Caco-2 (cell line): ENCODE measurements around the gene MCTP1. TPM values are rescaled to one million over a fixed set of nuclear protein-coding genes. Genes with fewer than 3 reads are reported as not detected.

ENCODE experiments used
- BruUV-seq: library from RNA; stranded (reverse); fragments of 400-500 nt; replicated peaks from 2 replicates; lab custom pipeline; 2021; lab: Mats Ljungman, UMichigan
- CTCF ChIA-PET: fragments of 300-600 bp; sonication (Branson Sonifier 250); formaldehyde crosslinking; loops from one replicate; lab custom pipeline; 2022; ENCODE audit warnings: antibody characterized with exemption; lab: Charles Lee
- POLR2A ChIA-PET: fragments of 300-600 bp; sonication (Branson Sonifier 250); formaldehyde crosslinking; loops from one replicate; lab custom pipeline; 2022; ENCODE audit warnings: antibody characterized with exemption; lab: Charles Lee
- DNase-seq, 2 experiments: peaks; one replicate each; pipeline versions ENCODE4 v3.0.0 to v3.0.0-alpha.2; 2020 to 2022
- H3K27me3 ChIP-seq: replicated peaks from 2 replicates; pipeline ENCODE4 v1.6.0; 2011; ENCODE audit warnings: low read length; ENCODE audit not compliant: control insufficient read depth, insufficient read depth
- H3K36me3 ChIP-seq: 2 replicates; pipeline ENCODE4 v1.5.1; 2011; ENCODE audit warnings: low read length; ENCODE audit not compliant: control insufficient read depth, insufficient read depth
- H3K4me1 ChIP-seq: fragments of 250-450 bp; sonication (Bioruptor Pico); 2 replicates; pipeline ENCODE4 v1.5.1; 2020; ENCODE audit warnings: mild to moderate bottlenecking
- H3K4me3 ChIP-seq: 2 replicates; pipeline ENCODE4 v1.5.1; 2011; ENCODE audit warnings: low read depth, mild to moderate bottlenecking, control low read depth, low read length
- H3K9me3 ChIP-seq: fragments of 250-450 bp; sonication (Bioruptor Pico); 2 replicates; pipeline ENCODE4 v1.5.1; 2020; ENCODE audit warnings: mild to moderate bottlenecking, moderate library complexity
- H3K27ac Mint-ChIP-seq: one replicate; pipeline ENCODE4 v1.8.0; 2022; ENCODE audit warnings: mixed read lengths; ENCODE audit not compliant: unreplicated experiment
- H3K27me3 Mint-ChIP-seq: one replicate; pipeline ENCODE4 v1.8.0; 2022; ENCODE audit warnings: mixed read lengths; ENCODE audit not compliant: insufficient read depth, unreplicated experiment
- H3K36me3 Mint-ChIP-seq: one replicate; pipeline ENCODE4 v1.8.0; 2022; ENCODE audit warnings: mild to moderate bottlenecking, mixed read lengths; ENCODE audit not compliant: insufficient read depth, unreplicated experiment
- H3K4me1 Mint-ChIP-seq: one replicate; pipeline ENCODE4 v1.8.0; 2022; ENCODE audit warnings: low read depth, mixed read lengths; ENCODE audit not compliant: unreplicated experiment
- H3K4me3 Mint-ChIP-seq: one replicate; pipeline ENCODE4 v1.8.0; 2022; ENCODE audit warnings: mild to moderate bottlenecking, moderate library complexity, mixed read lengths; ENCODE audit not compliant: unreplicated experiment
- H3K9me3 Mint-ChIP-seq: one replicate; pipeline ENCODE4 v1.8.0; 2022; ENCODE audit warnings: mixed read lengths; ENCODE audit not compliant: unreplicated experiment
- CTCF ChIP-seq, 2 experiments: fragments of 200-600 bp in 1 of 2; IDR thresholded peaks; 1 replicate in 1 of 2; 2 replicates in 1 of 2; pipeline versions ENCODE4 v1.5.1 to v1.8.0; 2011 to 2022; ENCODE audit warnings: antibody characterized with exemption in 1 of 2, control low read depth in 1 of 2, inconsistent platforms in 1 of 2, low read depth in 1 of 2, low read length in 1 of 2, mild to moderate bottlenecking in 1 of 2, moderate library complexity in 1 of 2; ENCODE audit not compliant: insufficient read depth in 1 of 2, severe bottlenecking in 1 of 2, unreplicated experiment in 1 of 2
- intact Hi-C: fragments of 100-400 bp; cut with micrococcal nuclease; formaldehyde crosslinking; loops from one replicate; pipeline ENCODE4 v1.10.0; 2022; ENCODE audit not compliant: unreplicated experiment
- total RNA-seq: library from RNA; stranded (reverse); gene quantifications from 2 replicates; pipeline ENCODE4 v1.2.3, GENCODE V29; 2022

Gene MCTP1
- total RNA-seq, 1 experiment from 2014 or later: 3.2 TPM

- TF ChIP-seq CTCF (IDR thresholded peaks at IDR 0.05; ENCODE audit: insufficient read depth in 1 of 2, low read depth in 1 of 2, low read length in 1 of 2, severe bottlenecking in 1 of 2, unreplicated experiment in 1 of 2): no peak
- intact Hi-C loops: no loop called here
- POLR2A ChIA-PET: no interaction called here
- no TSS peak for BruUV-seq
- Mint-ChIP-seq H3K27me3 (peaks cover 3% of the 10 kb centered on the region), H3K4me3 (no peak overlapping the region), H3K36me3 (no peaks in the 10 kb centered on the region), H3K9me3 (peaks cover 10% of the 10 kb centered on the region), H3K4me1 (no peaks in the 10 kb centered on the region), H3K27ac (no peak overlapping the region)
- H3K9me3 ChIP-seq: no peaks in the 10 kb centered on the region
- H3K36me3 ChIP-seq: no peaks in the 10 kb centered on the region
- no peak for DNase-seq
- no peak overlapping the region for H3K4me3 ChIP-seq
- CTCF ChIA-PET: no interaction called here
- peaks cover 13% of the 10 kb centered on the region; the same call in 1 of the 2 replicates for H3K4me1 ChIP-seq
- H3K27me3 ChIP-seq: no peaks in the 10 kb centered on the region
These were observed 160.2 kb downstream of the MCTP1 start for GRCh38 chr5:95124731-95125130.

- Histone ChIP-seq H3K4me1 (peaks cover 13% of the 10 kb centered on the region; the same call in 1 of the 2 replicates), H3K36me3 (no peaks in the 10 kb centered on the region), H3K9me3 (no peaks in the 10 kb centered on the region), H3K4me3 (no peak overlapping the region), H3K27me3 (no peaks in the 10 kb centered on the region)
- intact Hi-C loops: no loop called here
- TF ChIP-seq CTCF (IDR thresholded peaks at IDR 0.05; ENCODE audit: insufficient read depth in 1 of 2, low read depth in 1 of 2, low read length in 1 of 2, severe bottlenecking in 1 of 2, unreplicated experiment in 1 of 2): no peak
- H3K9me3 Mint-ChIP-seq: peaks cover 10% of the 10 kb centered on the region
- BruUV-seq: no TSS peak
- no peaks in the 10 kb centered on the region for H3K4me1 Mint-ChIP-seq
- H3K36me3 Mint-ChIP-seq: no peaks in the 10 kb centered on the region
- ChIA-PET POLR2A (no interaction called here), CTCF (no interaction called here)
- no peak overlapping the region for H3K27ac Mint-ChIP-seq
- DNase-seq: no peak
- H3K4me3 Mint-ChIP-seq: no peak overlapping the region
- peaks cover 3% of the 10 kb centered on the region for H3K27me3 Mint-ChIP-seq
These were observed 160.8 kb downstream of the MCTP1 start for GRCh38 chr5:95124101-95124500.

GRCh38 chr5:95114902-95115301 is 170.0 kb downstream of the MCTP1 start:
- TF ChIP-seq CTCF (IDR thresholded peaks at IDR 0.05; ENCODE audit: insufficient read depth in 1 of 2, low read depth in 1 of 2, low read length in 1 of 2, severe bottlenecking in 1 of 2, unreplicated experiment in 1 of 2): no peak
- ChIA-PET POLR2A (no interaction called here), CTCF (no interaction called here)
- no peak for DNase-seq
- no peaks in the 10 kb centered on the region for H3K36me3 ChIP-seq
- Mint-ChIP-seq H3K4me3 (no peak overlapping the region), H3K36me3 (no peaks in the 10 kb centered on the region), H3K4me1 (no peaks in the 10 kb centered on the region), H3K27ac (no peak overlapping the region), H3K9me3 (no peaks in the 10 kb centered on the region), H3K27me3 (no peaks in the 10 kb centered on the region)
- no peak overlapping the region for H3K4me3 ChIP-seq
- intact Hi-C loops: loop anchor here (10.0 kb wide), 1 partner anchor 150 kb away; no protein-coding TSS in a partner anchor
- BruUV-seq: no TSS peak
- H3K4me1 ChIP-seq: peaks cover 14% of the 10 kb centered on the region
- no peaks in the 10 kb centered on the region for H3K27me3 ChIP-seq
- H3K9me3 ChIP-seq: no peaks in the 10 kb centered on the region
